ENCODE measurements around the gene XYLB. TPM values are rescaled to one million over a fixed set of nuclear protein-coding genes. Genes with fewer than 3 reads are reported as not detected.

Gene XYLB
- total and polyA plus RNA-seq, 9 donors: 1.4 to 7.0 (median 3.8) TPM

DNA sequence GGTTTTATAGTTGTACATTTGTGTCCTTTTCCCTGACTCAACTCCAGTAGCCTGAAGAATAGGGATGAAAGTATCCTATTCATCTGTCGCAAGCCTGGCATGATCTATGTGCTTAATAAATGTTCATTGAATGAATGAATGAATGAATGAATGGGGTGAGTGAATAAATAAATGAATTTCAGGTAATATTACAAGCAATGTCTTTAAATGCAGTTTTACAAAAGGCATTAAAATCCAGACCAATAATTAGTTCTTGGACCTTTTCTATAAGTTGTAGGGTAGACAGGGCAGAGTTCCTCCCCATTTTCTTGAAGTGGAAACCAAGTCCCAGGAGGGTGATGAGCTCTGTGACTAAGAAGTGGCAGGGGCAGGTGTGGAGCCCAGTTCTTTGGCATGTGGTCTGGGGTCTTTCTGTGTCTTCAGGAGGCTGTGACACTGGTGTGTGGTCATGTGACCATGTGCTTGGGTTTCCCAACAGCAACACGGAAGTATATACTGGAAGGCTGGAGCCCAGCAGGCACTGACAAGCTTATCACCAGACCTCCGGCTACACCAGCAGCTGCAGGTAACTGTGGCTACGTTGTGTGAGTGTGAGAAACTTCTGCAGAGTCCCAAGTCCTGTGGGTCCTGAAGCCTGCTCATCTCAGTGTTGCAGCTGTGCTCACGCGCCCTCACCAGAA is 18.3 kb downstream of the XYLB start:
- H3K9me3 ChIP-seq: no peaks in the 10 kb centered on the region
- no peak for TF ChIP-seq EP300 (IDR thresholded peaks at IDR 0.05)
- no peak for TF ChIP-seq POLR2A (IDR thresholded peaks at IDR 0.05)
- no peaks in the 10 kb centered on the region for H3K36me3 ChIP-seq
- H3K27ac ChIP-seq: no peak overlapping the region
- H3K27me3 ChIP-seq: no peaks in the 10 kb centered on the region
- no peaks in the 10 kb centered on the region for H3K4me1 ChIP-seq (ENCODE audit: insufficient read depth)
- WGBS, 3 donors: 90 to 93% (median 93%) methylated on average over 4 to 6 of the region's 6 CpGs
- intact Hi-C loops (cut with DNase I): no loop called here
- no peak overlapping the region for H3K4me3 ChIP-seq
- no peak for DNase-seq

DNA sequence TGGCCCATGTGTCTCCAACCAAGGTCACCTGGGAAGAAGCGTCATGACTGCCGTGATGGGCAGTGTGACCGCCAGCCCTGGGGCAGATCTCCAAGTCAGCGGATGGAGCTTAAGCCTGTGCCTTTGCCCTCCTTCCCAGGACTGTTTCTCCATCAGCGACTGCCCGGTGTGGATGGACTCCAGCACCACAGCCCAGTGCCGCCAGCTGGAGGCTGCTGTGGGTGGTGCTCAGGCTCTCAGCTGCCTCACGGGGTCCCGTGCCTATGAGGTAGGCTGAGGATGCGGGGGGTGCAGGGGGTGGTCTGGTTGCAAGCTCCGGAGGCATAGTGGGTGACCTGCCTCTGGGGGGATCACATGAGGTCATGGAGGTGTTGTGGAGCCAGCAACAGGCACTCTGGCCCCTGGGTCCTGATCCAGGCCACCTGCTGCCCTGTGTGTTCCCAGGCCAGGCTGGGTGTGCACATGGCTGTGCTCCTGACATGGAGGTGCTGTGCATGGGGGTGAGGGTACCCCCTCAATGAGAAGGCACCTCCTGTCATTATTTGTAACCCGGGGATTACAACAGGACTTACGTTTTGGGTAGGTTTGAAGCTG is 19.0 kb downstream of the XYLB start:
- Histone ChIP-seq H3K4me1 (ENCODE audit: insufficient read depth) (no peaks in the 10 kb centered on the region), H3K36me3 (no peaks in the 10 kb centered on the region), H3K9me3 (no peaks in the 10 kb centered on the region), H3K27ac (no peak overlapping the region), H3K4me3 (no peak overlapping the region), H3K27me3 (no peaks in the 10 kb centered on the region)
- no peak for DNase-seq
- 94% methylated on average over 13 of the region's 13 CpGs for WGBS, 3 donors
- TF ChIP-seq POLR2A (IDR thresholded peaks at IDR 0.05) (no peak), EP300 (IDR thresholded peaks at IDR 0.05) (no peak)
- TF ChIP-seq, protein P1, sequence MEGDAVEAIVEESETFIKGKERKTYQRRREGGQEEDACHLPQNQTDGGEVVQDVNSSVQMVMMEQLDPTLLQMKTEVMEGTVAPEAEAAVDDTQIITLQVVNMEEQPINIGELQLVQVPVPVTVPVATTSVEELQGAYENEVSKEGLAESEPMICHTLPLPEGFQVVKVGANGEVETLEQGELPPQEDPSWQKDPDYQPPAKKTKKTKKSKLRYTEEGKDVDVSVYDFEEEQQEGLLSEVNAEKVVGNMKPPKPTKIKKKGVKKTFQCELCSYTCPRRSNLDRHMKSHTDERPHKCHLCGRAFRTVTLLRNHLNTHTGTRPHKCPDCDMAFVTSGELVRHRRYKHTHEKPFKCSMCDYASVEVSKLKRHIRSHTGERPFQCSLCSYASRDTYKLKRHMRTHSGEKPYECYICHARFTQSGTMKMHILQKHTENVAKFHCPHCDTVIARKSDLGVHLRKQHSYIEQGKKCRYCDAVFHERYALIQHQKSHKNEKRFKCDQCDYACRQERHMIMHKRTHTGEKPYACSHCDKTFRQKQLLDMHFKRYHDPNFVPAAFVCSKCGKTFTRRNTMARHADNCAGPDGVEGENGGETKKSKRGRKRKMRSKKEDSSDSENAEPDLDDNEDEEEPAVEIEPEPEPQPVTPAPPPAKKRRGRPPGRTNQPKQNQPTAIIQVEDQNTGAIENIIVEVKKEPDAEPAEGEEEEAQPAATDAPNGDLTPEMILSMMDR (IDR thresholded peaks at IDR 0.05): no peak
- intact Hi-C loops (cut with DNase I): no loop called here

DNA sequence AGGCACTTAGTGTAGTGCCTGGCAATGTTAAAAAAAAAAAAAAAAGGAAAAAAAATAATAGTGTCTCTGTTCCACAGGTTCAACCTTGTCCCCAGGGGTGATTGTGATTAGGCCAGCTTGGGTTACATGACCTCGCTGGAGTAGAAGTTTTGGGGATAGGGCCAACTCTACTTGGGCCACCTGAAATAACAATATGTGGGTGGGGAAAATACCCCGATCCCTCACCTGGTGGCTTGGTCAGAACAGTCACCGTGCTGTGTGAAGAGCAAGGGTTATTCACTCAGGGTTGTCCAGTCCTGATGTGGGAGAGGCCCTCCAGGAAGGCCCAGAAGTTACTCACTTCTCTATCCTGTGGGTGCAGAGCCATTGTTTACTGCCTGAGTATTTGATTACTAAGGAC is 19.5 kb downstream of the XYLB start:
- Histone ChIP-seq H3K4me3 (no peak overlapping the region), H3K36me3 (no peaks in the 10 kb centered on the region), H3K4me1 (ENCODE audit: insufficient read depth) (no peaks in the 10 kb centered on the region), H3K27me3 (no peaks in the 10 kb centered on the region), H3K9me3 (no peaks in the 10 kb centered on the region), H3K27ac (no peak overlapping the region)
- no peak for DNase-seq
- 82 to 92% (median 86%) methylated on average over 3 of the region's 3 CpGs for WGBS, 3 donors
- no peak for TF ChIP-seq POLR2A (IDR thresholded peaks at IDR 0.05)
- no peak for TF ChIP-seq EP300 (IDR thresholded peaks at IDR 0.05)
- TF ChIP-seq, protein P1 (IDR thresholded peaks at IDR 0.05): no peak
- intact Hi-C loops (cut with DNase I): no loop called here

DNA sequence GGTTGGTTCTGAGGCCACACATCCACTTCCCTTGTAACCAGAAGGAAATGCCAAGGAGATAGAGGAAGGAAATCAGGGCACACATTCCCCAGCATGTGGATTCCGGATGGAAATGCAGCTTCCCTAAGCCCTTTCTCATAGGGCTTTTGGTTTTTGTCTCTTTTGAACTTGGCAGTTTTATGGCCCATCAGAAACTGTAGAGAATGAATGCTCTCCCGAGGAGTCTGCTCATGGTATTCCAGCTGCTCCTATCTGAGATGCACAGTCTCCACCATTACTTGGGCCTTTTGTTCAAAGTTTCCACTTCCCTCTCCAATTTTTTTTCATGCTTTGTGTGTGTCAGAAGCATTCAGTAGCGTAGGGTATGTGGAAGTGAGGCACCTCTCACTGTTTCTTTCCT is 21.2 kb downstream of the XYLB start:
- H3K4me3 ChIP-seq: no peak overlapping the region
- intact Hi-C loops (cut with DNase I): no loop called here
- no peak for DNase-seq
- H3K27ac ChIP-seq: no peak overlapping the region
- no peaks in the 10 kb centered on the region for H3K36me3 ChIP-seq
- no peaks in the 10 kb centered on the region for H3K27me3 ChIP-seq
- WGBS, 3 donors: 46 to 77% (median 71%) methylated on average over 3 of the region's 3 CpGs
- no peaks in the 10 kb centered on the region for H3K9me3 ChIP-seq
- H3K4me1 ChIP-seq (ENCODE audit: insufficient read depth): no peaks in the 10 kb centered on the region
- no peak for TF ChIP-seq EP300 (IDR thresholded peaks at IDR 0.05)
- TF ChIP-seq, protein P1 (IDR thresholded peaks at IDR 0.05): no peak
- no peak for TF ChIP-seq POLR2A (IDR thresholded peaks at IDR 0.05)

DNA sequence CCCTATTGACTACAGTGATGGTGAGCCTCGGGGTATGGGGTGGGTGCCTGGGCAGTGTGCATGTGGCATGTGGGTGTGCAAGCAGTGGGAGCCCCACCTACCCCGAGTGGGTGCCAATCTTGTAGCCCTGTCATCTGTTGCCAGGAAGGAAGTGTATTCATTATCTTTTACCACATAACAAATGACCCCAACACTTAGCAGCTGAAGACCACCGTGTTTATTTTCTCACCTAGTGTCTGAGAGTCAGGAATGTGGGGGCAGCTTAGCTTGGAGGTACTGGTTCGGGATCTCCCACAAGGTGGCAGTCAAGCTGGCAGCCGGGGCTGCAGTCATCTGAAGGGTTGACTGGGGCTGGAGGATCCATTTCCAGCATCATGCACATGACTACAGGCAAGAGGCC is 21.7 kb downstream of the XYLB start:
- intact Hi-C loops (cut with DNase I): no loop called here
- H3K36me3 ChIP-seq: no peaks in the 10 kb centered on the region
- TF ChIP-seq, protein P1 (IDR thresholded peaks at IDR 0.05): no peak
- no peak for TF ChIP-seq POLR2A (IDR thresholded peaks at IDR 0.05)
- no peak for TF ChIP-seq EP300 (IDR thresholded peaks at IDR 0.05)
- H3K4me1 ChIP-seq (ENCODE audit: insufficient read depth): no peaks in the 10 kb centered on the region
- no peaks in the 10 kb centered on the region for H3K9me3 ChIP-seq
- no peak for DNase-seq
- WGBS, 3 donors: 82 to 84% (median 82%) methylated on average over 5 of the region's 5 CpGs
- no peaks in the 10 kb centered on the region for H3K27me3 ChIP-seq
- no peak overlapping the region for H3K4me3 ChIP-seq
- H3K27ac ChIP-seq: no peak overlapping the region

Data from ovary (tissue), 9 donors.